Measurements from ENCODE around the gene C19orf33. TPM values are rescaled to one million over a fixed set of nuclear protein-coding genes. Genes with fewer than 3 reads are reported as not detected.

C19orf33 gene
- total RNA-seq, 1 experiment from 2014 or later, result 135 TPM

- intact Hi-C loops (cut with micrococcal nuclease), result no loop called here
- Histone ChIP-seq H3K27ac (ENCODE audit: low read depth, low read length) (no peak overlapping the region; the same call in 1 of the 2 replicates), H2AFZ (ENCODE audit: low read depth, low read length, poor library complexity, severe bottlenecking) (no peak overlapping the region), H3K9ac (ENCODE audit: low read length) (no peak overlapping the region), H3K4me2 (ENCODE audit: low read length) (no peak overlapping the region), H3K9me2 (ENCODE audit: insufficient read depth) (no peaks in the 10 kb centered on the region), H3K4me3 (replicated peaks in 1 of 2; ENCODE audit: low read depth in 1 of 2, low read length in 2 of 2) (no peak overlapping the region), H3K79me2 (ENCODE audit: insufficient read depth, low read length) (peaks cover 22% of the 10 kb centered on the region), H3K36me3 (ENCODE audit: control insufficient read depth in 1 of 2, insufficient read depth in 2 of 2, low read length in 2 of 2) (peaks cover 10% of the 10 kb centered on the region in 2 experiments; a peak in 3 of 4 replicates), H3K9me3 (ENCODE audit: control insufficient read depth in 1 of 2, insufficient read depth in 1 of 2, low read depth in 1 of 2, low read length in 2 of 2) (no peaks in the 10 kb centered on the region), H3K27me3 (ENCODE audit: insufficient read depth, low read length) (no peaks in the 10 kb centered on the region), H3K4me1 (ENCODE audit: control insufficient read depth in 1 of 2, insufficient read depth in 2 of 2, low read length in 2 of 2) (peaks cover 21 to 31% of the 10 kb centered on the region in 2 experiments), H4K20me1 (ENCODE audit: insufficient read depth) (no peaks in the 10 kb centered on the region)
- ChIA-PET POLR2A (no interaction called here), RAD21 (ENCODE audit: low non-redundant PET in 1 of 2, low total read pairs in 2 of 2, uncharacterized antibody in 2 of 2, unreplicated experiment in 2 of 2) (no interaction called here), CTCF (no interaction called here)
- DNase-seq (ENCODE audit: low read depth, low spot score) (no peak), ATAC-seq (no peak)
- no TSS peak for BruUV-seq (replicated peaks)
- TF ChIP-seq CEBPB (IDR thresholded peaks at IDR 0.05; ENCODE audit: low read depth) (no peak), EZH2 (IDR thresholded peaks at IDR 0.05) (no peak), ZBTB33 (IDR thresholded peaks at IDR 0.05; ENCODE audit: extremely low read depth, insufficient replicate concordance, low read length) (no peak), JUND (IDR thresholded peaks at IDR 0.05) (no peak), YY1 (IDR thresholded peaks at IDR 0.05; ENCODE audit: extremely low read depth, insufficient replicate concordance, low read depth, low read length) (no peak), FOSL1 (IDR thresholded peaks at IDR 0.05; ENCODE audit: low read depth) (no peak)
- TF ChIP-seq, protein P1, sequence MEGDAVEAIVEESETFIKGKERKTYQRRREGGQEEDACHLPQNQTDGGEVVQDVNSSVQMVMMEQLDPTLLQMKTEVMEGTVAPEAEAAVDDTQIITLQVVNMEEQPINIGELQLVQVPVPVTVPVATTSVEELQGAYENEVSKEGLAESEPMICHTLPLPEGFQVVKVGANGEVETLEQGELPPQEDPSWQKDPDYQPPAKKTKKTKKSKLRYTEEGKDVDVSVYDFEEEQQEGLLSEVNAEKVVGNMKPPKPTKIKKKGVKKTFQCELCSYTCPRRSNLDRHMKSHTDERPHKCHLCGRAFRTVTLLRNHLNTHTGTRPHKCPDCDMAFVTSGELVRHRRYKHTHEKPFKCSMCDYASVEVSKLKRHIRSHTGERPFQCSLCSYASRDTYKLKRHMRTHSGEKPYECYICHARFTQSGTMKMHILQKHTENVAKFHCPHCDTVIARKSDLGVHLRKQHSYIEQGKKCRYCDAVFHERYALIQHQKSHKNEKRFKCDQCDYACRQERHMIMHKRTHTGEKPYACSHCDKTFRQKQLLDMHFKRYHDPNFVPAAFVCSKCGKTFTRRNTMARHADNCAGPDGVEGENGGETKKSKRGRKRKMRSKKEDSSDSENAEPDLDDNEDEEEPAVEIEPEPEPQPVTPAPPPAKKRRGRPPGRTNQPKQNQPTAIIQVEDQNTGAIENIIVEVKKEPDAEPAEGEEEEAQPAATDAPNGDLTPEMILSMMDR (IDR thresholded peaks at IDR 0.05 in 2 of 3, conservative IDR thresholded peaks at IDR 0.05 in 1 of 3; ENCODE audit: borderline replicate concordance in 1 of 3, insufficient read depth in 1 of 3, low read depth in 2 of 3, low read length in 2 of 3), result no peak
Observed at GRCh38 chr19:38307076-38307475, 3.0 kb downstream of the C19orf33 start.
